ENCODE measurements around the gene IRGC.
"Not testable (repeated sequence)": the region's sequence is repeated elsewhere in the genome, so short reads cannot be mapped to it uniquely, and the experiment has no call there.

The IRGC gene, protein sequence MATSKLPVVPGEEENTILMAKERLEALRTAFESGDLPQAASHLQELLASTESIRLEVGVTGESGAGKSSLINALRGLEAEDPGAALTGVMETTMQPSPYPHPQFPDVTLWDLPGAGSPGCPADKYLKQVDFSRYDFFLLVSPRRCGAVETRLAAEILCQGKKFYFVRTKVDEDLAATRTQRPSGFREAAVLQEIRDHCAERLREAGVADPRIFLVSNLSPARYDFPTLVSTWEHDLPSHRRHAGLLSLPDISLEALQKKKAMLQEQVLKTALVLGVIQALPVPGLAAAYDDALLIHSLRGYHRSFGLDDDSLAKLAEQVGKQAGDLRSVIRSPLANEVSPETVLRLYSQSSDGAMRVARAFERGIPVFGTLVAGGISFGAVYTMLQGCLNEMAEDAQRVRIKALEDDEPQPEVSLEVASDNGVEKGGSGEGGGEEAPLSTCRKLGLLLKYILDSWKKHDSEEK

DNA sequence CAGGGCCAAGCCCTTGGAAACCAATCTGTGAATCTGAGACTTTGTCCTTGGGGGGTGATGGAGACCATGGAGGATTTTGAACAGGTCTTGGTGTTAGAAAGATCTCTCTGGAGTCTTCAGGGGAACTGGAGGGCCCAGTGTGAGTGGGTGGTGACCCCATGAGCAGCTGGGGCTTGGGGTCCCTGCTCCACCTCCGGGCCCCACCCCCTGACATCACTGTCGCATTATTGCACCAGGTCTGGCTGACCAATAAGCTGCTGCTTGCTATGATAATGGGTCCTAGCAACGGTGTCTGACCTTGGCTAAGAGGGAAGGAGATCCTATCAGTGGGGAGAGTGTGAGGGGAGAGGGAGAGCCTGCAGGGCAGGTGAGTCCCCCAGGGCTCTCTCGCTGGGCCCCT is at the start of gene IRGC:
Gene IRGC (plus strand): TSS at position 301 of the 400 bp plus-strand sequence. CDS start 2,483 bp downstream, outside the sequence.
- DNase-seq: no peak

DNA sequence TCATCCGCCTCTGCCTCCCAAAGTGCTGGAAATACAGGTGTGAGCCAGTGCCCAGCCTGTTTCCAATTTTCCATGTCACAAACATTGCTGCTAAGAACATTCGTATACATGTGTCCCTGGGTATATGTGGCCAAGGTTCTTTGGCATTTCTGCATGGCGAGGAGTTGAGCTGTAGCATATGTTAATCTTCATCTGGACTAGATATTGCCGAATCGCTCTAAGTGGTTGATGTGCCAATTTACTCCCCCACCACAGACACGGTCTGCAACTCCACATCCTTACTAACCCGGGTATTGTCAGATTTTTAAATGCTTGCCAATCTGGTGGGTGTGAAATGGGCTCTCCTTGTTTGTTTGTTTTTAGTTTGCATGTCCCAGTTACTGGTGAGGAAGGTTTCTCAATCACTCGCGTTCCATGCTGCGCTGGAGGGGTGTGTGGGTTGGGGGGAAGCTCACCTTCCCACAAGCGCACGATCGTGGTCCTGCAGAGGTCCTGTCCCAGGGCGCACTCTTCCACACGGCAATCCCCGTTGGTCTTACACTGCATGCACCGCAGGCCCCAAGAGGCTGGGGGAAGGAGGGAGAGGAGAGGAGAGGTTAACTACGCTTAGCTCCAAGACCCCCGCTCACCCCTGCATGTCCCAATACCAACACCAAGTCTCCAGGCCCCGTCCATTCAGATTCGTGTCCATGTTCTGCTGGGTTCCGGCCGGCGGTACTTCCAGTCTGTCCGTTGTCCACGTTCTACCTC is 48.6 kb upstream of the IRGC start:
- DNase-seq: no peak

DNA sequence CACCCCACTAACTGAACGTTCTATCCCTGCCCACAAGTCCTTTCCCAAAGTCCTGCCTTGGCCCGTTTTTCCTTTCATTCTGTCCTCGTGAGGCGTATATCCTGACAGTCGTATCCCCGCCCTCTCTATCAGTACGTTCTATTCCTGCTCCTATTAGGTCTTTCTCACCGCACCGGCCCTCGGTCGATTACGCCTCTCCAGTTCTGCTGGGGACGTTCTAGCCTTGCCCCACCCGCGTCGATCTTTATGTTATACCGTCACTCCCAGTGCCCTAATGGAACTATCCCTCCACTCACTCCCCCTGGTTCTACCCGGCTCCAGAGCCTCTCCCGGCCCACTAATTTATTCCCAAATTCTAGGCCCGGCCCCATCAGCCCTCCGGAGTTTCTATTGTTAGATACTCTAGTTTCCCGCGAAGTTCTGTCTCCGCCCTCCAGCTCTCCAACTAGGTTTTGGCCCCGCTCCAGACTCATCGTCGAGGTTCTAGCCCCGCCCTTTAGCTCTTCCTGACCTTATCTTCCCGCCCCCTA is 47.9 kb upstream of the IRGC start:
- DNase-seq: no peak

DNA sequence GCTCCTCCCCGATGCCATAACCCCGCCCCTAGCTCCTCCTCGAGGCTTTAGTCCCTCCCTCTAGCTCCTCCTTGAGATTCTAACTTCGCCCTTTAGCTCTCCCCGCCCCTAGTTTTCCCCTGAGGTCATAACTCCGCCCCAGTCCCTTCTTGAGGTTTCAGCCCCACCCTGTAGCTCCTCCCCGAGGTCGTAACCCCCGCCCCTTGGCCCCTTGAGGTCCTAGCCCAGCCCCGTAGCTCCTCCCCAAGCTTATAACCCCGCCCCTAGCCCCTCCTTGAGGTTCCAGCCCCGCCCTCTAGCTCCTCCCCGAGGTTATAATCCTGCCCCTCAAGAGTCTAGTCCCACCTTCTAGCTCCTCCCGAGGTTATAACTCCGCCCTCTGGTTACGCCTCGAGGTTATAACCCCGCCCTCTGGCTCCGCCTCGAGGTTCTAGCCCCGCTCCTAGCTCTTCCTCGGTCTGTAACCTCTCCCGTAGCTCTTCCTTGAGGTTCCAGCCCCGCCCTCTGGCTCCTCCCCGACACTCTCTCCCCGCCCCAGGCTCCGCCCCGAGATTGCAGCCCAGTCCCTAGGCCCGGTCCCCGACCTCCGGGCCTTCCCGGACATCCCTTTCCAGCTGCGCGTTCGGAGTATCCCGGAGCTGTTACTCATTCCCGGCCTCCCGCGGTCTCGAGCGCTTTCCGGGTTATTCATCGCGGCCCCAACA is 47.3 kb upstream of the IRGC start:
- DNase-seq: peak; percentile 100

DNA sequence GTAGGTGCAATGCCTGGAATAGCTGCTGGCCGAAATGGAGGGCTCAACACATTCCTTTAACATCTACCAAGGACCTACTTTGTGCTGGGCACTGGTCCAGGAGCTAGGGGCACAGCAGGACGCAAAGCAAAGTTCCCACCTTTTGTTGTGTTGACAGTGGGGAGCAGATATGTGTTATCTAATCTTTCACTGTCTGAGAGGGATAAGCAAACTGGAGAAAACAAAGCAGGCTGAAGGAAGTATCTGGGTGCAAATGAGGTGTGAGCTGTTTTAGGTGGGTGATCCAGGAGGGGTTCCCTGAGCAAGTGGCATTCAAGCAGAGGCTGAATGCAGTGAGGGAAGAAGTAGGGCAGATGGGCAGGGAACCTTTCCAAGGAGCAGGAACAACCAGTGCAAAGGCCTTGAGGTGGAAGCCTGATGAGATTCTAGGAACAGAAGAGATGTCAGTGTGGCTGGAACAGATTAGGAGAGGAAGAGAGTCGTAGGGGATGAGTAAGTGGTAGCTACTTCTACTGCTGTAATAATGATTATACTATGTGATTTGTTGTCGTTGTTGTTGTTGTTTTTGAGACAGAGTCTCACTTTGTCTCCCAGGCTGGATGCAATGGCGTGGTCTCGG is 43.7 kb upstream of the IRGC start:
- DNase-seq: no peak

DNA sequence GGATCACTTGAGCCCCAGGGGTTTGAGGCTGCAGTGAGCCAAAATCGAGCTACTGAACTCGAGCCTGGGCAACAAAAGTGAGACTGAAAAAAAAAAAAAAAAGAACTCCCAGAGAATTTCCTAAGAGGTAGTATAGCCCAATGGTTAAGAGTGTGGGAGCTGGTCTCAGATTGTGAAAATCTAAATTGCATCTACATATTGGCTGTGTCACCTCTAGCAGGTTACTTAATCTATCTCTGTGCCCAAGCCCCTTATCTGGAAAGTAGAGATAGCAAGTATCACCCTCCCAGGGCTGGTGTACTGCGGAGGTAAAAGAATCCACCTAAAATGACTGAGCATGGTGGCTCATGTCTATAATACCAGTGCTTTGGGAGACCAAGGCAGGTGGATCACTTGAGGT is 42.2 kb upstream of the IRGC start:
- DNase-seq: no peak

DNA sequence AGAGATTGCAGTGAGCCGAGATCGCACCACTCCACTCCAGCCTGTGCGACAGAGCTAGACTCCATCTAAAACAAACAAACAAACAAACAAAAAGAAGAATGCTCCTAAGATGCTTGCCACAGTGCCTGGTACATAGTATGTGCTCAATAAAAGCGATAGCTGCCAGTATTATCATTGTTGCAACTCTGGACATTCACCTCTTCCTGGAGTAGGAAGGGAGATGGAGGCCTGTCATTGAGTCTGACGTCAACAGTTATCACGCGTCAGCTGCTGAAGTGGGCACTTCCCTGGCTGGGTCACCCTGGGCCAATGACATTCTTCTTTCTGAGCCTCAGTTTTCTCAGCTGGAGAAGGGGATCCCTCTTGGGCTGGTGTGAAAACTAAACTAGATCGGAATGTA is 41.7 kb upstream of the IRGC start:
- DNase-seq: no peak

DNA sequence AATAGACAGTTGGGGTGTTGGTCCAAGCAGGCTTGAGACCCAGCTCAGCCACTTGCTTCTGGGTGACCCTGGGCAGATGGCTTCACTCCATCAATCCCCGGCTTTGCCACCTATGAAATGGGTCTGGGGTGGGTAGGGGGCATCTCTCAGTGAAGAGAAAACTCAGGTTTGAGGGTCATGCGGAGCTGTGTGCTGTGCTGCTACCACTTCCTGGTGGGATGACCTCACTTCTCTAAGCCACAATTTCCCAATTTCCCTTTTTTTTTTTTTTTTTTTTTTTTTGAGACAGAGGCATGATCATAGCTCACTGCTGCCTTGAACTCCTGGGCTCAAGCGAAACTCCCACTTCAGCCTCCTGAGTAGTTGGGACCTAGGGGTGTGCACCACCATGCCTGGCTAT is 41.3 kb upstream of the IRGC start:
- no peak for DNase-seq

DNA sequence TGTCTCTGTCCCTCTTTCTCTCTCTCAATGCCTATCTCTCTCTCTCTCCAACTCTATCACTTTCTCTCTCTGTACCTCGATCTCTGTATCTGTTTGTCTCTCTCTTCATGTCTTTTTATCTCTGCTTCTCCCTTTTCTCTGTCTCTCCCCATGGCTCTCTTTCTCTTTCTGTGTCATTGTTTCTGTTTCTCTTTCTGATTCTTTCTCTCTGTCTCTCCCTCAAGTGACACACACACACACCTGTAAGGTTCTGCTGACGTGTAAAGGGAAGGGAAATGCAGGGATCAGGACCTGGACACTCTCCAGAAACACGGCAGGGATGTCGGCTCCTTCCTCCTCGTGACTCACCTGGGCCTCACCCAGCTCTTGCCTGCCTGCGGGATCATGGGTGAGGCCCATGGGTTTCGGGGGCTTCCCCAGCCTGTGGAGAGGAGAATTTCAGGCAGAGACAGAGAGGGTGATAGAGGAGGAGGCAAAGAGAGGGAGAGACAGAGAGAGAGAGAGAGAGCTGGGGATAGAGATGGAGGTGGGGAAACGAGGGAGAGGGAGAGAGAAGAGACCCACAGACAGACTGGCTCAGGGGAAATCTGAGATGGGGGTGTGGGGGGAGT is 40.5 kb upstream of the IRGC start:
- DNase-seq: no peak

DNA sequence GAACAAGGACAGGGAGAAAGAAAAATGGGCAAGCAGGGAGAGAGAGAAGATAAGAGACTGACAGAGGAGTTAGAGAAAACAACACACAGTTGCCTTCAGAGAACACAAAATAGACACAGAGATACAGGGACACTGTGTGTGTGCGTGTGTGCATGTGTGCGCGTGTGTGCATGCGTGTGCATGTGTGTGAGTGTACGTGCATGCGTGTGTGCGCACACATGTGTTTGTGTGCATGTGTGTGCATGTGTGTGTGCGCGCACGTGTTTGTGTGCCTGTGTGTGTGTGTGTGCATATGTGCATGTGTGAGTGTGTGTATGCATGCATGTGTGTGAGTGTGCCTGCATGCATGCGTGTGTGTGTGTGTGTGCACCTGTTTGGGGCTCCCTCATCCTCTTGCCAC is 40.0 kb upstream of the IRGC start:
- no peak for DNase-seq

DNA sequence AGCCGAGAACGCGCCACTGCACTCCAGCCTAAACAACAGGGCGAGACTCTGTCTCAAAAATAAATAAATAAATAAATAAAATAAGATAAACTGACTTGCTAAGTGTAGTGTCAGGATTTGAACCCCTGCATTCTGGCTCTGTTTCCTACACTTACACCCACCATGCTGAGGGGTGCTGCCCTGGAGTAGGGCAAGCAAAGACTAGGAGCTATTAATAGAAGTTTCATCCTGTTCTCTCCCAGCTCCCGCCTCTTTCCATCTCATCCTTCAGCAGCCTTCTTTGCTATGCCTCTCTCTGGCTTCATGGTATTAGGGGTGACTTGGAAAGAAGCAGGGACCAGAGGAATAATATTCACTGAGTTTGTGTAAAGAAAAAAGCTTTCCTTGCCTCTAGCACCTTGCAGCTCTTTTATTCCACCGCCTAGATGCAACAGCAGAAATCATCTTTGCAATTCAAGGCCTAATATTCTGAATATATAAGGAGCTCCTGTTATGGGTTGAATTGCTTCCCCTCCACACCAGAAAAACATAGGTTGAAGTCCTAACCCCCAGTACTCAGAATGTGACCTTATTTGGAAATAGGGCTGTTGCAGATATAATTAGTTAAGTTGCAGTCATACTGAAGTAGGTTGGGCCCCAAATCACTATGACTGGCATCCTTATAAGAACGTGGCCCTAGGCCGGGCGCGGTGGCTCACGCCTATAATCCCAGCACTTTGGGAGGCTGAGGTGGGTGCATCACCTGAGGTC is 37.2 kb upstream of the IRGC start:
- no peak for DNase-seq

DNA sequence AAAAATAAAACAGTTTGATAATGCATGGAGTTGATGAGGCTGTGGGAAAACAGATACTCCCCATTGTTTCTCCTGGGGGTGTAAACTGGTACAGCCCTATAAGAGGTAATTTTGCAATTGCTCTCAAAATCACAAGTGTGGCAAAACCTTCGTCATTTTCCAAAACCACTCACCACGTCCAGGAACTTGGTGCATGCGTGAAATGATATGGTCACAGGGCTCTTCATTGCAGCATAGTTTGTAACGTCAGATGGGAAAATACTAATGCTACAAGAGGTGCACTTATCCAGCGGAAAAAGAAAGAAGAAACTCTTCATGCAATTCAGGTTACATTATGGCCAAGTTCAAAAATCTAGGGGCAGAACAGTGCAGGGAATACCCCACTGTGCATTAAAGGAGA is 34.1 kb upstream of the IRGC start:
- DNase-seq: no peak

DNA sequence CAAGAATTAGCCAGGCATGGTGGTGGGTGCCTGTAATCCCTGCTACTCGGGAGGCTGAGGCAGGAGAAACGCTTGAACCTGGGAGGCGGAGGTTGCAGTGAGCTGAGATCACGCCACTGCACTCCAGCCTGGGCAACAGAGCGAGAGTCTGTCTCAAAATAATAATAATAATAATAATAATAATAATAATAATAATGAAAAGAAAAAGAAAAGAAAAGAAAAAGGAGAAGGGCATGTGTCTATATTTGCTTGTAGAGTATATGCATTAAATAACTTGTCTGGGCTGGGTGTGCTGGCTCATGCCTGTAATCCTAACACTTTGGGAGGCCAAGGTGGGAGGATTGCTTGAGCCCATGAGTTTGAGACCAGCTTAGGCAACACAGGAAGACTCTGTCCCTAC is 33.6 kb upstream of the IRGC start:
- not testable (repeated sequence) for DNase-seq

DNA sequence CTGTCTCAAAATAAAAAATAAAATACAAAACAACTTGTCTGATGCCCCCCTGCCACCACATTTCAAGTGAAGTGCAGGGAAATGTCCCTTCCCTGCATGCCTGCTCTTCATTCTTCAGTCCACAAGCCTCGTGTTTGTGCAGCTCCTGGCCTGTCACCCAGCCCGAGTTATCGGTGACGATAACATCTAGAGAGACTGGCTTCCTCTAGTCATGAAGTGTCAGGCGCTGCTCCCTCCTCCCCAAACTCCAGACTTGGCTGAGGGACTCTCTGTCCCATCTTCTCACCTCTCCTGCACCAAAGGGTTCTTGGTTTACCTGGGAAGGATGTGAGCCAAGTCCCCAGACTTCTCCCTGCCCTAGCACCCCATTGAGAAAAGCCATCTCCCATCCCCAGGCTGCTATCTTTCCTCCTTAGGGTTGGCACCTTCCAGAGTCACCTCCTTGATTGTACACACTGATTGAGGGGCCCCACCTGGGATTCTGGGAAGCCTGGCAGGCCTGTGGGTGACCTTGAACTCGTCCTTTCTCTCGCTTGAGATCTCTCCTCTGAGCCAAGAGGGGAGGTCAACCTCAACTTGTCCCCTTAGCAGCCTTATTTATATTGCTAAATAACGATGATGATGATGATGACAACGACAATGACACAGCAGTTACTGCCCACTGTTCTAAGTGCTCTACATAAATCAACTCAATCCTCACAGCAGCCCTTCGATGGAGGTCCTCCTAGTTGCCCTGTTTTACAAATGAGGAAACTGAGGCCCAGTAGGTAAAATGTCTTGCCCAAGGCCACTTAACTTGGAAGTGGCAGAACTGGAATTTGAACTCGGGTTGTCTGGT is 32.8 kb upstream of the IRGC start:
- no peak for DNase-seq

DNA sequence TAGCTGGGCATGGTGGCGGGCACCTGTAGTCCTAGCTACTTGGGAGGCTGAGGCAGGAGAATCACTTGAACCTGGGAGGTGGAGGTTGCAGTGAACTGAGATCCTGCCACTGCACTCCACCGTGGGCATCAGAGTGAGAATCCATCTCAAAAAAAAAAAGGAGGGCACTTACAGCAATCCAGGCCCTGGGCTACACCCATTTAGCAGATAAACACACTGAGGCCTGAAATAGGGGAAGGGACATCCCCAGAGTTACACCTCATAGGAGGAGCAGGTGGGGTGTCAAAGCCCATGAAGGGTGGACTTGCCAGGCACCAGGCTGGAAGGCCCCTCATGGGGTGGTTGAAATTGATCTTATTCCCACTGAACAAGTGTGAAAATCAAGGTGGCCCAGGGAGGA is 32.0 kb upstream of the IRGC start:
- DNase-seq: no peak

DNA sequence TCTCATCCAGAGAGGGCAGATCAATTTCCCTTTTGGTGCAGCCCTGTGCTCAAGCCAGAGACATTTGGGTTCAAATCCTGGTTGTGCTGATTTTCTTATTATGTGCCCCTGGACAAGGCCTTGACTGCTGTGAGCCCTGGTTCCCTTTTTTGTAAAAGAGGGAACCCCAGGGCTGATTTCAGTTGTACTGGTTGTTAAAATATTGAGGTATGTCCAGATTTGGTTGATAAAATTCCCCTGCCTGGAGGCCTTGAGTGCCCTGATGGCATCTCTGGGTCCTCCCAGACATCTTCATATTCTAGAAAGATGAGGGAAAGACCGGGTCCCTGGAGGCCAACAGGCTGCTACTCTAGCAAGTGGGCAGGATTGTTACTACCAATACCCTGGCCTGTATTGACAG is 31.6 kb upstream of the IRGC start:
- DNase-seq: no peak

DNA sequence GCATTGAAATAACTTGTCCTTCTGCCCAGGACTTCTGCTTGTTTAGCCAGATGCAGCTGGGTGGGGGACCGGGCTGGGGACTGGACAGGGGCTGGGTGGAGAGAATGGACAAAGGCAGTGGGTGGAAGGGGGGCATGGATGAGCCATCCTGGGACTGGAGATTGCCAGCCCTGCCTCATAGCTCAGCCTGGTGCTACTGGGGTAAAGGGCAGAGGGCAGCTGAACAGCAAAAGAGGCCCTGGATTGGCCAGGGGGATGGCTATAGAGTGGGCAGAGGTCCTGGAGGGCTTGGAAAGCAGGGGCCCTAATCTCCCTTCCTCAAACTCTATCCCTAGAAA is 28.2 kb upstream of the IRGC start:
- DNase-seq: no peak

DNA sequence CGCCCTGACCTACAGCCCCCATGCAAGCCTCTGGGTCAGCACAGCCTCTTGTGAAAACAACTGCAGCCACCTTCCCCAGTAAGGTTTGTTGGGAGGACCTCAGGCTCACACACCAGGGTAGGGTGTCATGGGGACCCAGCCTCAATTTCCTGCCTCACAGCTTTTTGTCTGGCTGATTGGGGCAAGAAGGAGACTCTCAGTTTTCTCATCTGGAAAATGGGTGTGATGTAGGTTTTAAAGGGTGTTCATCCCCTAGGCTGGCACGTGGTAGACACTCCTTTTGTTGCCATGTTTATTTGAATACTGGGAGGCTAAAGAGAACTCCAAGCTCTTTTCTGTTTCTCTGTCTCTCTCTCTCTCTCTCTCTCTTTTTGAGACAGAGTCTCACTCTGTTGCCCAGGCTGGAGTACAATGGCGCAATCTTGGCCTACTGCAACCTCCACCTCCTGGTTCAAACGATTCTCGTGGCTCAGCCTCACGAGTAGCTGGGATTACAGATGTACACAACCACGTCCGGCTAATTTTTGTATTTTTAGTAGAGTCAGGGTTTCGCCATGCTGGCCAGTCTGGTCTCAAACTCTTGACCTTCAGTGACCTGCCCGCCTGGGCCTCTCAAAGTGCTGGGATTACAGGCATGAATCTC is 27.7 kb upstream of the IRGC start:
- no peak for DNase-seq

DNA sequence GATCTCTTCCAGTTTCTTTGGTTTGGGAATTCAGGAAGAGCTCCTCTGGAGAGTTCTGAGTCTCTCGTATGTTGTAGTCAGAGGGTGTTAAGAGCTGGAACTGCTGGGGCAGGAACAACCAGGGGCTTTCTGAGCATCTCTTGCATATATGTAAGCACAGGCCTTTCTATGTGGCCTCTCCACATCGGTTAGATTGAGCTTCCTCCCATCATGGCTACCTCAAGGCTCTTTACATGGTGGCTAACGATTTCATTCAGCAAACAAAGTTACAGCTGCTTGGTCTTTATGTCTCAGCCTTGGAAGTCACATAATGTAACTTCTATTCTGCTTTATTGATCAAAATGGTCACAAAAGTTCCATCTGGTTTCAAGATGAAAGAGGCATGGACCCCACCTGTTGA is 25.4 kb upstream of the IRGC start:
- DNase-seq: no peak

DNA sequence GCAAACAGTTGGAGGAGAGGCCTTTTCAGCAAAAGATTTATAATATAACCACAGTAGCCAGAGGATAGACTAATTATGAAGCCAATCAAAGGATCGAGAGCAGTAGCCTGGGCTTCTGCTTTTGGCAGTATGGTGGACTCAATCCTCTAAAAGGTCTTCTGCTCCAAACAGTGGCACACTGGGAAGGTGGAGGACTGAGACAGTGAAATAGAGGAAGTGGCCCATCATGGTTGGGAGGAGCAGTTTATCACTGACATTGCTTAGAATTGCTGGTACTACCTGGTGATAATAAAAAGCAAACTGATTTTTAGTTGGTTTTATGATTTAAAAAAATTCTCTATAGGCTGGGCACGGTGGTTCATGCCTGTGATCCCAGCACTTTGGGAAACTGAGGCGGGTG is 25.0 kb upstream of the IRGC start:
- DNase-seq: no peak
